Muscle layer of colon (tissue), 2 donors: ENCODE measurements around the gene HNRNPUL1.
A peak's percentile ranks its signal among the peaks of the same experiment; 100 is the strongest.
"Not testable (repeated sequence)": the region's sequence is repeated elsewhere in the genome, so short reads cannot be mapped to it uniquely, and the experiment has no call there.

Source experiments
- H3K27ac ChIP-seq: one replicate; pipeline ENCODE4 v1.7.0; 2013; ENCODE audit warnings: low read depth, mild to moderate bottlenecking, low read length, moderate library complexity
- H3K27me3 ChIP-seq, 2 donors: one replicate each; pipeline ENCODE4 v1.7.0; 2013; ENCODE audit warnings: low read length in 2 of 2, mild to moderate bottlenecking in 2 of 2; ENCODE audit not compliant: insufficient read depth in 2 of 2, control insufficient read depth in 1 of 2
- H3K36me3 ChIP-seq: one replicate; pipeline ENCODE4 v1.7.0; 2013; ENCODE audit warnings: mild to moderate bottlenecking, low read length; ENCODE audit not compliant: insufficient read depth
- H3K4me1 ChIP-seq: one replicate; pipeline ENCODE4 v1.7.0; 2013; ENCODE audit warnings: mild to moderate bottlenecking, low read length; ENCODE audit not compliant: insufficient read depth
- H3K4me3 ChIP-seq, 2 donors: one replicate each; pipeline ENCODE4 v1.7.0; 2013; ENCODE audit warnings: low read length in 2 of 2, low read depth in 1 of 2, mild to moderate bottlenecking in 1 of 2, moderate library complexity in 1 of 2
- H3K9ac ChIP-seq: one replicate; pipeline ENCODE4 v1.7.0; 2013; ENCODE audit warnings: low read length
- H3K9me3 ChIP-seq: one replicate; pipeline ENCODE4 v1.7.0; 2013; ENCODE audit warnings: mild to moderate bottlenecking, low read length
- donor health status: abdominal sarcoma.
- donor health status: Adenocarcinoma of cecum.

Gene HNRNPUL1

GRCh38 chr19:41225238-41226052, 38.7 kb upstream of the HNRNPUL1 start:
- H3K4me3 ChIP-seq: peak overlapping the region; percentile 52 to 69
- H3K27ac ChIP-seq: peak overlapping the region; percentile 85
- H3K9me3 ChIP-seq: no peaks in the 10 kb centered on the region
- H3K4me1 ChIP-seq: peaks cover 42% of the 10 kb centered on the region
- no peaks in the 10 kb centered on the region for H3K27me3 ChIP-seq
- peaks cover 13% of the 10 kb centered on the region for H3K36me3 ChIP-seq
- peak overlapping the region; percentile 44 for H3K9ac ChIP-seq

- peak overlapping the region; percentile 85 for H3K27ac ChIP-seq
- peaks cover 34% of the 10 kb centered on the region for H3K4me1 ChIP-seq
- no peaks in the 10 kb centered on the region for H3K9me3 ChIP-seq
- peak overlapping the region; percentile 63 for H3K9ac ChIP-seq
- H3K36me3 ChIP-seq: peaks cover 13% of the 10 kb centered on the region
- peak overlapping the region; percentile 52 to 69 for H3K4me3 ChIP-seq
- no peaks in the 10 kb centered on the region for H3K27me3 ChIP-seq
Measured at GRCh38 chr19:41226053-41226873, 37.9 kb upstream of the HNRNPUL1 start.

GRCh38 chr19:41226874-41227390, 37.2 kb upstream of the HNRNPUL1 start:
- peaks cover 27% of the 10 kb centered on the region for H3K4me1 ChIP-seq
- H3K9me3 ChIP-seq: no peaks in the 10 kb centered on the region
- peaks cover 15% of the 10 kb centered on the region for H3K36me3 ChIP-seq
- H3K27me3 ChIP-seq: no peaks in the 10 kb centered on the region
- H3K27ac ChIP-seq: peak overlapping the region; percentile 85
- peak overlapping the region; percentile 63 for H3K9ac ChIP-seq
- peak overlapping the region; percentile 52 to 69 for H3K4me3 ChIP-seq

GRCh38 chr19:41228486-41228885, 35.7 kb upstream of the HNRNPUL1 start:
- Histone ChIP-seq H3K4me1 (peaks cover 23% of the 10 kb centered on the region), H3K36me3 (peaks cover 28% of the 10 kb centered on the region), H3K27me3 (no peaks in the 10 kb centered on the region), H3K9ac (no peak overlapping the region), H3K9me3 (no peaks in the 10 kb centered on the region), H3K4me3 (no peak overlapping the region), H3K27ac (no peak overlapping the region)

DNA sequence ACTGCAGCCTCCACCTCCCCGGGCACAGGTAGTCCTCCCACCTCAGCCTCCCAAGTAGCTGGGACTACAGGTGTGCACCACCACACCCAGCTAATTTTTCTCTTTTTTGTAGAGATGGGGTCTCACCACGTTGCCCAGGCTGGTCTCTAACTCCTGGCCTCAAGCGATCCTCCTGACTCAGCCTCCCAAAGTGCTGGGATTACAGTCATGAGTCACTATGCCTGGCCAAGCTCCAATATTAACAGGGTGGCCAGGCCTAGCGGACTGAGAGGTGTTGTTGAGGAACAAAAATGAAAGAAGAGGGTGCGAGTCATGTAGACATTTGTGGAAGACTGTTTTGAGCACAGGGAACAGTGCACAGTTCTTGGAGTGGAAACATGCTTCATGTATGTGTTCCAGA, 34.8 kb upstream of the HNRNPUL1 start:
- H3K9ac ChIP-seq, H3K27ac ChIP-seq, H3K4me3 ChIP-seq, H3K9me3 ChIP-seq, H3K27me3 ChIP-seq: not testable (repeated sequence)
- Histone ChIP-seq H3K36me3 (peaks cover 36% of the 10 kb centered on the region), H3K4me1 (peaks cover 15% of the 10 kb centered on the region)

GRCh38 chr19:41230067-41230857, 33.9 kb upstream of the HNRNPUL1 start:
- Histone ChIP-seq H3K9ac (no peak overlapping the region), H3K36me3 (peaks cover 43% of the 10 kb centered on the region), H3K4me3 (no peak overlapping the region), H3K27me3 (no peaks in the 10 kb centered on the region), H3K27ac (no peak overlapping the region), H3K4me1 (peaks cover 13% of the 10 kb centered on the region), H3K9me3 (no peaks in the 10 kb centered on the region)

DNA sequence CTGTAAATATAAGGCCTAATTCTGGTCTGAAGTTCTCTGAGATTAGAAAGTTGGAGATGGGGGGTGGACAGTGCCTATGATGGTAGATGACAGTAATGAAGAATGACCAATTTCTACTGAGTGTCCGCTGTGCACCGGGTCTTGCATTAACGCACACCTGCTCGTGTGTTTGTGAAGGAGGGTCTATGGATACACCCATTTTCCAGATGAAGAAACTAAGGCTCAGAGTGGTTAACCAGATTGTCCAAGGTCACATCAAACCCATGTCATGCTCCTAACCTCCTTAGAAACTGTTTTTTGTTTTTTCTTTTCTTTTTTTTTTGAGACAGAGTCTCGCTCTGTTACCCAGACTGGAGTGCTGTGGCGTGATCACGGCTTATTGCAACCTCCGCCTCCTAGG, 31.5 kb upstream of the HNRNPUL1 start:
- H3K27me3 ChIP-seq: no peaks in the 10 kb centered on the region
- H3K4me1 ChIP-seq: no peaks in the 10 kb centered on the region
- peaks cover 62% of the 10 kb centered on the region for H3K36me3 ChIP-seq
- no peak overlapping the region for H3K4me3 ChIP-seq
- H3K27ac ChIP-seq: no peak overlapping the region
- H3K9me3 ChIP-seq: no peaks in the 10 kb centered on the region
- H3K9ac ChIP-seq: no peak overlapping the region

DNA sequence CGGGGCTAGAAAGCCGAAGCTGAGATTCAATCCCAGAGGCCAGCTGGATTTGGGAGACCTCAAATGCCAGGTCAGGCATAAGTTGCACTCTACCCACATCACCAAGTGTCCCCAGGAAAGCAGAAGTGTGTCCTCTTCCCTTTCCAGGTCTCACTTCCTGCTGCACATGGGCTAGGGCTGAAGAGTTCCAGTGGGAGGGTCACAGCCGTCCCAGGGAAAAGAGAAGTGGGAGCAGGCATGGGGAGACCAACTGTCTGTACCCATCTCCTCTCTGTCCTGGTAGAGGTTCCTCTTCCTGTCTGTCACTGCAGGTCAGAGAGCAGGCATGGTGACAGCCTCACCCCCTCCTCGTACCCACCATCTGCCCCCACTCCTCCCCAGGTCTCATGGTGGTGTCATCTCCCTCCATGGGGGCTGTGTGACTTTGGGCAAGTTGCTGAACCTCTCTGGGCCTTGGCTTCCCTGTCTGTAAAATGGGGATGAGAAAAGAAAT, 30.4 kb upstream of the HNRNPUL1 start:
- Histone ChIP-seq H3K9me3 (no peaks in the 10 kb centered on the region), H3K9ac (no peak overlapping the region), H3K27me3 (no peaks in the 10 kb centered on the region), H3K27ac (no peak overlapping the region), H3K4me3 (no peak overlapping the region), H3K4me1 (no peaks in the 10 kb centered on the region), H3K36me3 (peaks cover 73% of the 10 kb centered on the region)

DNA sequence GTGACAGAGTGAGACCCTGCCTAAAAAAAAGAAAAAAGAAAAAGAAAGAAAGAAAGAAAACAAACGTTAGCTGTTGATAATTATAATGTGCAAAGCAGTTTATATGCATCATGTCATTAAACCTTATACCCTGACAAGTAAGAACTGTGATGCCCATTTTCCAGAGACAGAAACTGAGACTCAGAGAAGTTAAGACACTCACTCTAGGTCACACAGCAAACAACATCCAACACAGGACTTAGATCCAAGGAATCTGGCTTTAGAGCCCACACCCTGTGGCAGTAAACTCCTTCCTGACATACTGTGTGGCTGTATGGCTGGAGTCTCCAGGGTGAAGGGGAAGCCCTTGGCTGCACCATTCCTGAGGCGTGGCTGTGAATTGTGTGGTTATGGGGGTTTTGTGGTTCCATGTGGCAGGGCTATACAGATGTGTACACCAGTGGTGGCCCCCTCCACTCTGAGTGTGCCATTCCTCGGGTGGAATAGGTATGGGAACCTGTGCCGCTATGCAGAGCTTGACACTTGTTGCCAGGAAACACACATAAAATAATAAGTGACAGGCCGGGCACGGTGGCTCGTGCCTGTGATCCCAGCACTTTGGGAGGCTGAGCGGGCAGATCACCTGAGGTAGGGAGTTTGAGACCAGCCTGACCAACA, 29.5 kb upstream of the HNRNPUL1 start:
- Histone ChIP-seq H3K36me3 (peaks cover 82% of the 10 kb centered on the region), H3K27ac (no peak overlapping the region)

GRCh38 chr19:41235480-41235879, 28.7 kb upstream of the HNRNPUL1 start:
- H3K36me3 ChIP-seq: peaks cover 88% of the 10 kb centered on the region

More for the DNA sequence above, 29.5 kb upstream of the HNRNPUL1 start:
- H3K27me3 ChIP-seq: no peaks in the 10 kb centered on the region
- no peak overlapping the region for H3K9ac ChIP-seq
- no peaks in the 10 kb centered on the region for H3K9me3 ChIP-seq
- H3K4me3 ChIP-seq: no peak overlapping the region
- no peaks in the 10 kb centered on the region for H3K4me1 ChIP-seq

More at GRCh38 chr19:41235480-41235879, 28.7 kb upstream of the HNRNPUL1 start:
- no peak overlapping the region for H3K4me3 ChIP-seq
- H3K27me3 ChIP-seq: no peaks in the 10 kb centered on the region
- H3K9ac ChIP-seq: no peak overlapping the region
- no peaks in the 10 kb centered on the region for H3K4me1 ChIP-seq
- H3K27ac ChIP-seq: no peak overlapping the region
- no peaks in the 10 kb centered on the region for H3K9me3 ChIP-seq
